Measurements from ENCODE around the gene HOXC9.

Gene HOXC9

DNA sequence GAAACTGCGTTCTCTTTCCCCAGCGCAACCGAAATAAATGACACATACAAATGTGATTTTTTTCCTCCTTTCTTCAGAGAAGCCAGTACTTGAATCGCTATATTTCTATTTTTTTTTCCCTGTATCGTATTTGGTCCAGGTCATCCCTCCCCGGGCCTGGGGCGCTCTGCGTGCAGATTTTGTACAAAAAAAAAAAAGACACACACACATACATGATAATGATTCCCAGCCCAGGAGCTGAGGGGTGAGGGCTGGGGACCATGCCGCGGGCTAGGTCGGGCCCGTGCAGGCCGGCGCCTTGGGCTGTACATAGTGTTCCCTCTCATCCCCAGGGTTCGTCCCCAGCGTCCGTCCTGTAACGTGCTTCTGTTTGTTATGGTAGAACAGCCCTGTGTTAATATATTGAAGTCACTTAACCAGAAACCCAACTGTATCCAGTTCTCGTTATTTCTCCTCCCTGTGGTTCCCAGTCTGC is 3.0 kb downstream of the HOXC9 start:
- no peak for DNase-seq

DNA sequence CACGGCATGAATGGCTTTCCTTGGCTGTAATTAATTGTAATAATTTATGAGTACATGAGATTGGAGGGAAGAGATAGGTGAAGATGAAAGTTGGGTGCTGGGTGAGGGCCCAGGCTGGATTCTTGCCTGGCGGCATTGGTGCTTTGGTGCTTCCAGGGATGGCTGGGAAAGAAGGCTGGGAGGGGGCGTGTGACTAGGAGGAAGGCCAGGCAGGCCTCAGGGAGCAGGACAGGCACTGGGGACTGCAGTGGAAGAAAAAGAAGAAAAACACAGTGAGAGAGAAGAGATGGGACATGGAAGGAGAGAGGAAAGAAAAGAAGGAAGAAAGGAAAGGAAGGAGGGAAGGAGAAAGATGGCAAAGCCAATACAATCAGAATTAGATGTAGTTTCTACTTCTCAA is 3.7 kb downstream of the HOXC9 start:
- DNase-seq: no peak

DNA sequence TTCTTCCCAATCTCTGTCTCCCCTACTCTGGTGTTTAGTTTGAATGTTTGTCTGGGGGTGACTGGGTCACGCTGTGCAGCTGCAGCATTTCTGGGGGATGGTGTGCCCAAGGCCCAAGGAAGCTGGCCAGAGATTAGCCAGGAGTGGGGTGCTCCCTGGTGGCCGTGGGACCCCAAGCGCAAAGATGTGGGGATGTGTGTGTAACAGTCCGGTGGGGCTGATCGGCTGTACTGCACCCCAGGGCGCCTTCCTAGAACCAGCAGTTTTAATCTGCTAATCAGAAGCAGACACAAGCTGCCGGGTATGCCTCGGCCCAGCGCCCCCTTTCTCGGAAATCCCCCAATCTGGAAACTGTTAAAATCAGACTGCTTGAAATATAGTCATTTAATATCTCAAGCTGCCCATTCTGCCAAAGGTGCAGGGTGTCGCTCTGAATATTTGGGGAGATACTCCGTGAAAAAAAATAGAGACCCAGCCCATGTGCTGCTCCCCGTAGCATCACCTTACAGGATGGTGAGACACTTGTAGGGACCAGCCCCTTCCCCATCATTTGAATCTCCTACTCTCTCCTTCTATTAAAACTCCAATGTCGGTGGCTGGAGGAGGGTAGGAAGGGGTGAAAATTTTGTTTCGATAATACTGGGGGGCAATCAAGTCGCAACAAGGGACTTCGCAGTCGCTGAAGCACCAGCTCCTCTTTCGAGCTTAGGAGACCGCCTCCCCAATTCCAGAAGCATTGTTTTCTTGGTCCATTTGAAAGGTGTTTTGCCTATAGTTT is 4.3 kb downstream of the HOXC9 start:
- DNase-seq: no peak

DNA sequence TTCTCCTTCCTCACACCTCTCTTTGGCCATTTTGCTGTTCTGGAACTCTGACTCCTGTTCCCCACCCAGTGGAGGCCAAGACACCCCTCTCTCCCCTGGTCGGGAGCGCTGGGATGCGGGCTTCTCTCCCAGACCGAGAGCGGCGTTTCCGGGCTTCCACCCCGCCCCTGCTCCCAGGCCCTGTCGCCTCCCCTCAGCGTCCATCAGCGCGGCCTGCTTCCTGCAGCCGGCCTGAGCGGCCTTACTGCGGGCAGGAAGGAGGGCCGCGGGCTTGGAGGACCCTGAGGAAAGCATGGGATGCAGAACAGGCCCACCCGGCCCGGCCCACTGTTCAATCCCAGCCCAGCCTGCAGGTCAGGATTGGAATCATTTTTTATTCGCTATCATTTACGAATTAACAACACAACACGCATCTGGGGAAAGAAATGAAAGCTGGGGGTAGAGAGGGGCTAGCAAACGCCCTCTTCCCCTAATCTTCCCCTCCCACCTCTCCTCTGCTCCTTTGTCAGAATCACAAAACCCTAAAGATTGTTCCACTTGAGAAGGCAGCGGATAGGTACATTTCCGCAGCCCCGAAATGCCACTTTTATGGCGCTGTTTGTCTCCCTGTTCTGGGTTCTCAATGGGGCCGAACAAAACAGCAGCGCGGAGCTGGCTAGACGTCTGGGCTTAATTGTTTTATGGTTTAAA is 5.0 kb downstream of the HOXC9 start:
- no peak for DNase-seq

DNA sequence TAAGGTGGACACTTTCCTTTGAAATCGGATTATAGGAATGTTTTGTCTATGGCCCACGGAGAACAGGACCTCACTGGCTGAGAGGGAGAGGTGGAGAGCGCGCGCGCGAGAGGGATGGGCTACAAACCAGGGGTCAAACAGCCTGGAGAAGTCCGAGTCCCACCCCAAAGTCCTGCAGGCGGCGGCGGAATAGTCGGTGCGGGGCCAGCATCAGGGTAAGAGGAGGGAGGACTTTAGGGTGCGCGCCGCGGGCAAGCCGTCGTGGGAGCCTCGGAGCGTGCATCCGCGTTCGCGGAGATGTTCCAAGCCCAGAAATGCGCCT is 5.5 kb downstream of the HOXC9 start:
- no peak for DNase-seq

DNA sequence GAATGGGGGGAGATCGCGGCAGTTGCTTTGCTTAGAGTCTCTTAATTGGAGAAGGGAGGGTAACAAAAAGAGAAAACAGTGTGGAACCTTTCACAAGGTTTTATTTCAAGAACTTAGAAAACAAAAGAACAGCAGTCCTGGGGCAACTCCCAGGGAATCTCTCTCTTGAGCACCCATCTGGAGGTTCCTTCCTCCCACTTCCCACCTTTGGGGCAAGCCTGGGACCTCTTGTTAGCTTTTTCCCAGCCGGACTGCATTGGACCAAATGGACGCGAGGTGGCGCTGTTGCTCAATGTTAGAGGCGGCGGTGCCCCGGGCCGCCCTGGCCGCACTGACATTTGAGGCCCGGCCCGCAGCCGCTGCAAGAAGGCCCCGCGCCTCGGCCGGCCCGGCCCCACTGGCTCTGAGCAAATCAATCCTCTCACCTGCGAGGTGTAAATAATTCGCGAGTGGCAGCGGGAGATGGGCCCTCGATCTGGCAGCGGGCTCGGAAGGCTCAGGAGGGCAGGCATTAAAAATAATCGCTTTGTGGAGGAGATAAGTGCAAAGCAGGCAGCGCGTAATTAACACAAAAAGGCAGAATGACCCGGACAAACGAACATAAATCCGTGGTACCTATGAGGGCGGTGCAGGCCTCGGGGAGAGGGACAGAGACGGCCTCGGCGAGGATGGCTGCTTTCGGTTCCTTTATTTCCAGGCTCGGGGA is 6.0 kb downstream of the HOXC9 start:
- peak; percentile 86 for DNase-seq

DNA sequence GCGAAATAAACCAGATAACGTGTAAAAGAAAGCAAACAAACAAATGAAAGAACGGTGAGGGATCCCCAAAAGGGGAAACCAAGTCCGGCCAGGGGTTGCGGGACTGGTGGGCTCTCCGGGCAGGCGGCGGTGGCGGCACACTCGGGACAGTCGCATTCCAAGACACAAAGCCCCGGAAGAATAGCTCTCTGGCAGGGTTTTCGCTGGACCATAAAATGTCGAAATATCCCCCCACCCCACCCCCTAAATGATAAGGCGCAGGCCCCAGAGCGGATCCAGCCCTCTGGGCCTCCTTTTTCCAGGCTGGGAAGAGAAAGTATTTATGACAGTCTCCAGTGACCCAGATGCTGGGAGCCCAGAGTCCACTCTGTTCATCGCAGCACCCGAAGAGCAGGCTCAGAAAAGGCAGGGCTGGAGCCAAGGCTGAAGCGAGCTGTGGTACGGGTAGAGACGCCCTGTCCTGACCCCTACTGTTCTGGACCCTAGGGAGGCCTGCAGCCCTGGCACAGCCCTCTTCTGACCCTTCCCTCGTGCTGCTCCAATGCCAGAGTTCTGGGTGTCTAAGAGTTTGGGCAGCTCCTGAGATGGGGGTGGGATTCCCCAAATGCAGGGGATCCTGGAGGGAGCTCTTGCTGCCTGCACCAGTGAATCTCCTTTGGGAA is 6.7 kb downstream of the HOXC9 start:
- no peak for DNase-seq

DNA sequence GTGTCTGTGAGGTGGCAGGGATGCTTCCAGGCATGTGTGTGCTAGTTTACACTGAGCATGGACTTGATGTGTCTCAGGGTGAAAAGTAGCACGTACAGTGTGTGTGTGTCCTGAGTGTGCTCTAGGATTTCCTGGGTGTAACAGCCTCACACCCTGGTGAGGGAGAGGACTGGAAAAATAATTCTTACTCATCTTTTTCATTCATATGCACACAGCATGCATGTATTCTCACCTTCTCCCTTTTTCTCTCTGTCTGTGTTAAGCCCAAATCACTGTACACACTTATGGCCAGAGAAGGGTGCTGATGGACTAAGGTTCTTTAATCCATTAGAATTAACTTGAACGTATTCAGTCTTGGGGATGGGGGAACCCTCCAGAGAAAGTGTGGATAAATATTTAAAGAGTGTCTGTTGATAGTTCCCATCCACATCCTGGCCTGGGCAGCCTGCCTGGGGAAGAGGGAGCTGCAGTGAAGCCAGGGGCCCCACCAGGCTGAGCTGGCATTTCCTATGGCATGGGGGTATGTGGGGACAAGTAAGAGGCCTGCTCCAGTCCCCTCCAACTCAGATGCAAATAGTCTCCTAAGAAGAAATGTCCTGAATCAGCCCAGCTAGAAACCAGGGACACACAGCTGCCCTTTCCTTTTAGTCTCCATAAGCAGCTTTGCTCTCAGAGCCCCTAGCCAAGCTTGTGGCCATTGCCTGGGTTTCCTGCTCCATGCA is 7.7 kb downstream of the HOXC9 start:
- no peak for DNase-seq

DNA sequence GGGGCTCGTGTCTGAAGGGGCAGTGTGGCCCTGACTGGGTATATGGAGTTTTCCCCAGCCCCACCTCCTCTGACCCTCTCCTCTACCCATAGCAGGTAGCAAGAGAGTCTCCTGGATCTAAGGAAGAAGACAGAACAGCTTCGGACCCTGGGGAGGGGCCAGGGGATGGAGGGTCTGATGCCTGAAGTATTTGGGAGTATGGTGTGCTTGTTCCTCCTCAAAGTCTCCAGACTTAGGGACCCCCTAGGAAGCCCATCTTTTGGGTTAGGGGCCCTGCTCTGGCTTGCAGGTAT is 8.2 kb downstream of the HOXC9 start:
- no peak for DNase-seq

DNA sequence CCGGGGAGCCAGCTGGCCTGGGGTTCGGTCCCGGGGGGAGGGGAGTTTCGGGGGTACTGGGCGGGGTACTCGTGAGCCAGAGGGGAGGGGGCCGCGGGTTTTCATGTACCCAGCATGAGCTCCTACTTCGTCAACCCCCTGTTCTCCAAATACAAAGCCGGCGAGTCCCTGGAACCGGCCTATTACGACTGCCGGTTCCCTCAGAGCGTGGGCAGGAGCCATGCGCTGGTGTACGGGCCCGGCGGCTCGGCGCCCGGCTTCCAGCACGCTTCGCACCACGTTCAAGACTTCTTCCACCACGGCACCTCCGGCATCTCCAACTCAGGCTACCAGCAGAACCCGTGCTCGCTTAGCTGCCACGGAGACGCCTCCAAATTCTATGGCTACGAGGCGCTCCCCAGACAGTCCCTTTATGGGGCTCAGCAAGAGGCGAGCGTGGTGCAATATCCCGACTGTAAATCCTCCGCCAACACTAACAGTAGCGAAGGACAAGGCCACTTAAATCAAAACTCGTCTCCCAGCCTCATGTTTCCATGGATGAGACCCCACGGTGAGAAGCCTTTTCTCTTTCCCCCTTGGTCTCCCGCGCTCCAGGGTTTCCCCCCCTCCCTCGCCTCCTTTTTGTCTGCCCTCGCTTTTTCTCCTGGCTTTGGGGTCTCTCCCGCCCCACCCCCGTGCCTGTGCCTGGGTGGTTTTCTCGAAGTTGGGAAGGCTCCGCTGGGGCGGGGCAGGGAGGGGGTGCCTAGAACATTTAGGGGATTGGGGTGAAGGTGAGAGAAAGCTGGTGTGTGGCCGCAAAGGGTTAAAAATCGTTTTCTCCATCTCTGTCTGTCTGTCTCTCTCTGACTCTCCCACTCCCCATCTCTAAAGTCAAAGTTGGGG is 9.5 kb downstream of the HOXC9 start:
- no peak for DNase-seq

DNA sequence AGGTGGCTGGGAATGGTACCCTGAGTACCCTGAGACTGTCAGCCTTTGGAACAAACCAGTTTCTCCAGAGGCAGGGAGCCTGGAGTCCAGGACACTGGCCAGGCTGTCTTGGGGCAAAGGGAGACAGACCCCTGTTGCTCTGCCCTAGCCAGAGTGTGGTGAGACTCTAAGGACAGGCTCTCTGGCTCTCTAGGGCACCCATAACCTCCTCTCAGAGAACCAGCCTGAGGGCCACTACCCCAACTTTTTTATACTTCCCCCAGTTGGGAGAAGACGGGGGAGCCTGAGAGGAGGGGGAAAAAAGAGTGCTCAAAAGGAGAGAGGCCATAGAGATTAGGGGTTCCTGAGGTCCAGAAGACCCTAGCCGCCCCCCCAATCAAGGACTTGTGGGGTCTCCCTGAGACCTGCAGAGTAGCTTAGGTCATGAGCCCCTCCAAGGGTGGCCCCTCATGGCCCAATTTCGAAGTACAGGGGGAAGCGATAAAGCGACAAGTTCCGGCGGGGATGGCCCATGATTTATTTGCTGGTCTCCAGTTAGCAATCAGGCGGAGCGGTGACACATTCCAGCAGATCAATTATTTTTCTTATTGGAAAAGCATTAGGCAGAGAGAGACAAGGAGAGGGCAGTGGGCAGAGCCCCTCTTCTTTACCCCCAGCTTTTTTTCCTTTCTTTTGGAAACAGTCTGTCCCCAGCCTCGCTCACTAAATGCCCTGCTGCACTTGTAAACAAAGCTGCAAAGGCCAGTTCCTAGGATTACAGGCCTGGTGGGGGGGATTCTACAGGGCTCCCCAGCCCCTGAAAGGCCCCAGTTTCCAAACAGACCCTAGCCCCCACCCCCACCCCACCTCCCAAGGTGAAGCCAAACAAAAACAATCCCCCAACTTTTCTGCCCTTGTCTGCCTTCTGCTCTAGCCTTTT is 10.4 kb downstream of the HOXC9 start:
- DNase-seq: no peak

DNA sequence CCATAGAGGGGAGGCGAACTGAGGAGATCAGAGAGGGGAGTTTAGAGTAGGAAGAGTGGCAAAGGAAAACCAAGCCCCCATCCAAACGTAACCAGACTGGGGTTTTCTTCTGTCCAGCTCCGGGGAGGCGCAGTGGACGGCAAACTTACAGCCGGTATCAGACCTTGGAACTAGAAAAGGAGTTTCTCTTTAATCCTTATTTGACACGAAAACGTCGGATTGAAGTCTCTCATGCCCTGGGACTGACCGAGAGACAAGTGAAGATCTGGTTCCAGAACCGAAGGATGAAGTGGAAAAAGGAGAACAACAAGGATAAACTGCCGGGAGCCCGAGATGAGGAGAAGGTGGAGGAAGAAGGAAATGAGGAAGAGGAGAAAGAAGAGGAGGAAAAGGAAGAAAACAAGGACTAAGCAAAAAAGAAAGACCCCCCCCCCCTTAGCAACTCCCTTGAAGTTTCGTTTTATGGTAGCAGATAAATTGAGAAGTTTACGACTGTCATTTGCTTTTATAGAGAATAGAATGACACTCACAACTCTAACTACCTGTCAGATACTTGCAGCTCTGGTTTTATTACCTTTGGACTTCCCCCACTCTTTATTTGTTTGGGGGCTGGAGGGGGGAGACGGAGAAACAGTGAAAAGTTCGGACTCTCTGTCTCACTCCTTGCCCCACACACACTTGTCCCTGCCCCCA is 11.2 kb downstream of the HOXC9 start:
- no peak for DNase-seq

DNA sequence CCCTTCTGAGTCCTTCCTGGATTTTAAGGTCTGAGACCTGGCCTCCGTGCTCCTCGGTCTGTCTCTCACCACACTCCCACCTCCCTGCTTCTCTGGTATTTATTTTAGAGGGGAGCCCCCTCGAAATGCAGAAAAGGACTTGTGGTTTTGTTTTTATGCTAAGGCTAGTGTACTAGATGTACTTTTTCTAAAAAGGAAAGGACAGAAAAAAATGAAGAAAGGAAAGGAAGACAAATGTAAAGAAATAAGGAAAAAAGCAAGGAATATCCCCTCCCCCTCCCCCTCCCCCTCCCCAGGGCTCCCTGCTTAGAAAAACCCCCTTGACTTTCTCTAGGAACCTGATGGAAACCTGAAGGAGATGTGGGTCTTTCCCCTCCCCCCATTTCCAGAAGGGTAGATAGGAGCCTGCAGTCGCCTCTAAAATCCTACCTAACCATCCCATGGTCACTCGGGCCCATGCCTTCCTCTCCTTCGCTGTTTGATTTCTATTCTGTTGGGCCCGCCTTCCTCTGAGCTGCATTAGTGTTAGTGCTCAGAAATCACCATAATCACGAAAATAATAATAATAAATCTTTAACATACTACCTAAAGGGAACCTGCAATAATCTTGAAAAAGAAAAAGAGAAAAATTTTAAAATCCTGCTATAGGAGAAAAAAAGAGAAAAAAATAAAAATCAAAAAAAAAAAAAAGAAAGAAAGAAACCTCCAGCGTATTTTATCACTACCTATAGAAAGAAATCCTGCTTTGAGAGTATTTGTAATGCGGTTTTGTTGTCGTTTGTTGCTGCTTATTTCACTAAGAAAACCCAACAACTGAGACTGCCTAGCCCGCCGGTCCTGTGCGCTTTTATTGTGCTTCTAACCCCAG is 11.9 kb downstream of the HOXC9 start:
- no peak for DNase-seq

DNA sequence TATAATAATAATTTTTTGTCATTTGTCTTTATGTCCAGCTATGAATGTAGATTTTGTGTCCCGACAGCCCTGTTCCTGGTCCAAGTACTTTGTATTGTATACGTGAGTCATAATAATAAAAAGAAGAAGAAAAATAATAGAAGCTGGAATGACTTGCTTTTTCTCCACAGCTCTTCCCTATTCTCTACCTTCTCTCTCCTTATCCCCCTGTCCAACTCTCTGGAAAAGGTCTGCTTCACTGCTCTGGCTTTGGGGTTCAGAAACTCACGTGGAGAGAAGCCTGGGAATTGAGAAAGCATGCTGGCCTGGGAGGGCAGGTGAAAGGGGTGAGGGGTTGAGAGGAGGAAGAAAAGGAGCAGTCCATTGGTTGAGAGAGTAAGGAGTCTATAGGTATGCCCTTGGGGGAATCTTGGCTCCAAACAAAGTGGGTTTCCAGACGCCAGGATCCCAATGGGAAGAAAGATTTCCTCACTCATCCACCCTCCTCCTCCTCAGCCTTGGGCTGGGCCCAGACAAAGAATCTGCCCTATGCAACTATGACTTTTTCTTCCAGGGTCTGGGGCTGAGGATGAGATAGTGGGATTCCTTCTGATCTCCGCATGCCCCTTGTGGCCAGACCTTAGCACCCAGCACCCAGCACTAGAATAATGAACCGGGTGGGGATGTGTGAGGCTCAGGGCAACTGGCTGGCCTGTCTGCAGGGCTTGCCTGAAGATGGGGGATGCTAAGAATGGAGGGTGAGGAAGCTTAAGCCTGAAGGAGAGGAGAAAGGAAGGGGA is 12.9 kb downstream of the HOXC9 start:
- no peak for DNase-seq

DNA sequence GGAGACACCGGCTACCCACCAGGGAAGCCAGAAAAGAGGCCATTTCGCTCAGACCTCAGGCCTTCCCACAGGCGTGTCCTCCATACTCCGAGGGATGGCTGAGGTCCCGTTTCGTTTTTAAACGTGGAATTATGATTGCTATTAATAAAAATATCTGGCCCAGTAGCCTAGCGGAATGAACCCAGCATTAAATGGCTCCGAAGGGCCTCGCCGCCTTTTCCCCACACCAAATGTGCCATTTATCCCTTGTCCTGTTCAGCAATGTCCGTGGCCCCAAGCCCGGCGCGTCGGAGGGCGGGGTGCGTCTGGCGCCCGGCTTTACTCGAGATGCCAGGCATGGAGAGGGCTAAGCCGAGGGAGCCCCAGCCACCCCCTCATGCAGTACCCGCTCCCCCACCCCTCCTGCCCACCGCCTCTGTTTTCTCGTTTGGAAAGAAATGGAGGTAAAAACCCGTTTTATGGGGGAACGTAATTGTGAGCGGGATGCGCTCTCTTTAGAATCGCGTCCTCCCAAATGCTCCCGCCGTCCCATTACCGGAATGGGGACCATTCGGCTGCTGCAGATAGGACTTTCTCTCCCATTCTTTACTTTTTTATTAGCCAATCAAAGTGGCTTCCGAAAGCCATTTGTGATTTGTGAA is 14.5 kb downstream of the HOXC9 start:
- DNase-seq: no peak

DNA sequence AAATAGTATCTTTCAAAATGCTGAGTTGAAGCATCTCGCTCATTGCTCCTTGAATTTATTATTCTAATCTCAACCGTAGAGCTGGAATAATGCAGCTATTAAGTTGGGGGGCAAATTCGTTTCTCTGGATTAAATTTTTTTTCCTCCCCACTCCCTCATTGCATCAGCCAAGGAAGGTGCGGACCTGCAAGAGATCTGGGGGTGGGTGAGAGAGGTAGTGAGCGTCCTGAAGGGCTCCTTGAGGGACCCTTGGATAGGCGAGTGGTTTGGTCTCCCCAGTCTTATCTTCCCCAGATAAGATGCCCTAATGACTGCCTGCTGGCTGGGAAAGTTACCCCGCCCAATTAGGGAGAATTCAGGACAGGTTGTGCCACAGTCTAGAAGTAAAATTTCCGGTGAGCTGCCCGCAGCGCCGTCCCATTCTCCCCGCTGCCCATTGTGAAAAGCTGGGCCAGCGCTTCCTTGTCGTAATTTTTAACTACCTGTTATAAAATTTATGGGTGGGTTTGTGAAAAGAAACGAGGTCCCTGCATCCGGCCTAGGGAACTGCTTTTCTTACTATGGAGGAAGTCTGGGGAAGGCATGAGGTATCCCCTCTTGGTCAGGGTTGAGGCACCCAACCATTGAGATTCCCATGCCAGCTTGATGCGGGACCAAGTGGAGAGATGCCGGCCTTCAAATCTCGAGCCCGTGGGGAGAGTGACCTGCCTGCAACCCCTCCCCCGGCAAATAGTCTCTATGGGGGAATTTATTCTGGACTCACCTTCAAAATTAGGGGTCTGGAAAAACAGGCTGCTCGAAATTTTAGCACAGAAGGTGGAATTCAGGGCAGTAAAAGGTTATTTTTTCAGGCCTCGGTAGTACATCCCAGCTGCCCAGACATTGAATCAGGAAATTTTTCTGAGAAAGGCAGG is 15.3 kb downstream of the HOXC9 start:
- no peak for DNase-seq

DNA sequence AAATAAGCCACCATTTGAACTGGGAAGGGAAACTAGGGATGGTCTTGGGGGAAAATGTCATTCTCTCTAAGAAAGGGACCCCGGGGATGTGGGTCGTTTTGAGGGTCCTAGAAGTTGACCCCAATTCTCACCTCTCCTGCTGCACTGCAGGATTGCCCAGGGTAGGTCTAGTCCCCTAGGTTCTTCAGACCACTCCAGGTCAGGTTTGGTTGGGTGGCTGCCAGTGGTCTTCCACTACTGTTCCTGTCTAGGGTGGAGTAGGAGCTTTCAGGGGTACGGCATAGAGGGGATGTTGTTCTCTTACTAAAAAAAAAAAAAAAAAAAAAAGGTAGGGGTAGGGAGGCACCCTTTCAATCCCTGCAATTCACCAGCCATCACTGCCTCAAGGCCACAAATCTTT is 16.1 kb downstream of the HOXC9 start:
- DNase-seq: no peak

Measured in CD4-positive, alpha-beta T cell treated with Interleukin-17A for 1 hour (primary cell).